ENCODE data around the gene FAM174B.

Gene FAM174B

DNA sequence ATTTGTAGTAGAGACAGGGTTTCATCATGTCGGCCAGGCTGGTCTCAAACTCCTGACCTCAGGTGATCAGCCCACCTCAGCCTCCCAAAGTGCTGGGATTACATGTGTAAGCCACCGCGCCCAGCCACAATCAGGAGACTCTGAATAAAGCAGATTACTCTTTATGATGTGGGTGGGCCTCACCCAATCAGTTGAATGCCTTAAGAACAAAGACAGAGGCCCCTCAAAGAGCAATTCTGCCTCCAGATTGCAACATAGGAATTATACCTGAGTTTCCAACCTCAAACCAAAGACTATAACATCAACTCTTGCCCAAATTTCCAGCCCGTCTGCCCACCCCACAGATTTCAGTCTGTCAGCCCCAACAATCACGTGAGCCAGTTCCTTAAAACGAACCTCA, 18.8 kb upstream of the FAM174B start:
- ChIA-PET POLR2A (no interaction called here), CTCF (no interaction called here)
- no peak overlapping the region for H3K4me3 ChIP-seq (ENCODE audit: low read depth, low read length)
- DNase-seq (ENCODE audit: low read depth, low spot score), result no peak
- TF ChIP-seq, protein P1, sequence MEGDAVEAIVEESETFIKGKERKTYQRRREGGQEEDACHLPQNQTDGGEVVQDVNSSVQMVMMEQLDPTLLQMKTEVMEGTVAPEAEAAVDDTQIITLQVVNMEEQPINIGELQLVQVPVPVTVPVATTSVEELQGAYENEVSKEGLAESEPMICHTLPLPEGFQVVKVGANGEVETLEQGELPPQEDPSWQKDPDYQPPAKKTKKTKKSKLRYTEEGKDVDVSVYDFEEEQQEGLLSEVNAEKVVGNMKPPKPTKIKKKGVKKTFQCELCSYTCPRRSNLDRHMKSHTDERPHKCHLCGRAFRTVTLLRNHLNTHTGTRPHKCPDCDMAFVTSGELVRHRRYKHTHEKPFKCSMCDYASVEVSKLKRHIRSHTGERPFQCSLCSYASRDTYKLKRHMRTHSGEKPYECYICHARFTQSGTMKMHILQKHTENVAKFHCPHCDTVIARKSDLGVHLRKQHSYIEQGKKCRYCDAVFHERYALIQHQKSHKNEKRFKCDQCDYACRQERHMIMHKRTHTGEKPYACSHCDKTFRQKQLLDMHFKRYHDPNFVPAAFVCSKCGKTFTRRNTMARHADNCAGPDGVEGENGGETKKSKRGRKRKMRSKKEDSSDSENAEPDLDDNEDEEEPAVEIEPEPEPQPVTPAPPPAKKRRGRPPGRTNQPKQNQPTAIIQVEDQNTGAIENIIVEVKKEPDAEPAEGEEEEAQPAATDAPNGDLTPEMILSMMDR (IDR thresholded peaks at IDR 0.05; ENCODE audit: insufficient read depth, low read length, missing control alignments), result no peak

DNA sequence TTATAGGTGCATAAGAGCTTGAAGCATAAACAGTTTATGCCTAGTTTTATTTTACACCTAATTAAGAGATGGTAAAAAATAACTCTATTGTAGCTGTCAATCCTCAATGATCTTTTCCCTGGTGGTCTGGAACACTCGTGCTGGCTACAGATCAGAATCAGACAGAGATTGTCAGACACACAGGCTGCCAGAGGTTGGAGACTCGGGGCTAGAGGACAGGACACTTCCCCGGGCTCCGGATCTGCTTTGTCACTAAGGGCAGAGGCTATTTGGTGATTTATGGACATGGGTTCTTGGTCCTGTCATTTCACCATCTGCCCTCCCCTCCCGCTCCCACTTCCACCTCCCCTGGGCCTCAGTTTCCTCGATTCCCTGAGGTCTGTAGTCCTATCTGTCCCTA, 16.5 kb upstream of the FAM174B start:
- POLR2A ChIA-PET, result no interaction called here
- TF ChIP-seq, protein P1 (IDR thresholded peaks at IDR 0.05; ENCODE audit: insufficient read depth, low read length, missing control alignments), result no peak
- no peak for DNase-seq (ENCODE audit: low read depth, low spot score)
- no peak overlapping the region for H3K4me3 ChIP-seq (ENCODE audit: low read depth, low read length)
- CTCF ChIA-PET, result no interaction called here

DNA sequence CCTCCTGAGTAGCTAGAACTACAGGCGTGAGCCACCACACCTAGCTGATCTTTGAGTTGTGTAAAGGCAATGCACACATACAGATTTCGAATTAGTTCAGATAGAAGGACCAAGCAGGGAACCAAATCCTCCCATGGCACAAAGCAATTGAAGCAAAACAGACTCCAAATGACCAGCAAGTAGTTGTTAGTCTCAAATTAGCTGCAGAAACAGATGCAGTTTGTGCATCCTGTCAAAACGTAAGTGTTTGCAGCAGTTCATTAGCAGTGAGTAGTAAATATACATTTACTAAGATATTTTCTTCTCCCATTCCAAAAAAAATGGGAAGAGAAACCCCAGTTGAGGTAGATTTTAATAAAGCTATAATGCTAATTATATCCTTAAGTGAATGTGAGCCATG, 15.8 kb upstream of the FAM174B start:
- DNase-seq (ENCODE audit: low read depth, low spot score), result no peak
- no peak overlapping the region for H3K4me3 ChIP-seq (ENCODE audit: low read depth, low read length)
- TF ChIP-seq, protein P1 (IDR thresholded peaks at IDR 0.05; ENCODE audit: insufficient read depth, low read length, missing control alignments), result no peak
- ChIA-PET CTCF (interaction anchor here (1.1 kb wide), 1 partner anchor 43 kb away, joined by 3 read pairs; no protein-coding TSS in a partner anchor), POLR2A (no interaction called here)

DNA sequence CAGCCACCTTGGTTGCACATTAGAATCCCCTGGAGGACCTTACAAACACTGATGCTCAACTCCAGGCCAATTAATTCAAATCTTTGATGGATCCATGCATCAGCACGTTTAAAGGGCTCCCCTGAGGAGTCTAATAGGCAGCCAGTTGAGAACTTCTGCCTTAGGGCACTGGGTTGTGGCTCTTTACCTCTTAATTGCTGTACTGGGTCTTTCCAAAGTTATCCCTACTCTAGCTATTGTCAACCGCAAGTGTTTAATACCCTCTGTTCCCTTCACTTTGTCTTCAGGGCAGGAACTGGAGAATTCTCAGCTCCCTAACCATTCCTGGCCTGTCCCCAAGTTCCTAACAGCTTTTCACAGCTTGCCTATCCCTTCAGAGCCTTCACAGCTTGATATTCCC, 15.0 kb upstream of the FAM174B start:
- CTCF ChIA-PET, result interaction anchor here (1.1 kb wide), 1 partner anchor 44 kb away, joined by 3 read pairs; no protein-coding TSS in a partner anchor
- POLR2A ChIA-PET, result no interaction called here
- TF ChIP-seq, protein P1 (IDR thresholded peaks at IDR 0.05; ENCODE audit: insufficient read depth, low read length, missing control alignments), result no peak
- H3K4me3 ChIP-seq (ENCODE audit: low read depth, low read length), result no peak overlapping the region
- no peak for DNase-seq (ENCODE audit: low read depth, low spot score)

DNA sequence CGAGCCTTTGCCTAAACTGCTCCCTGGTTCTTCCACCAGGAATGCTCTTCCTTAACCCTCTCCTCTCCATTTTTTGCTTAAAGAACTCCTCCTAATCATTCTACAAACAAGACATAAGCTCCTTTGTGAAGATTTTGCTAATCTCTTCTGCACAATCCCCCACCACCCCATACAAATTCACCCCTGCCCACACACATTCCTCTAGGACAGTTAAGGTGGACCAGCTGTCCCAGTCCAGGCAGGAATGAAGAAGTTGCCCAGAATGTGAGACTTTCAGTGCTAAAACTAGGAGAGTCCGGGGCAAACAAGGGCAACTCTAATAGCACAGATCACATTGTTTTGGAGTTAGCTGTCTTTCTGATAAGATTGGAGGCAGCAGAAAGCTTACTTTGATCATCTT, 13.9 kb upstream of the FAM174B start:
- POLR2A ChIA-PET, result no interaction called here
- DNase-seq (ENCODE audit: low read depth, low spot score), result no peak

DNA sequence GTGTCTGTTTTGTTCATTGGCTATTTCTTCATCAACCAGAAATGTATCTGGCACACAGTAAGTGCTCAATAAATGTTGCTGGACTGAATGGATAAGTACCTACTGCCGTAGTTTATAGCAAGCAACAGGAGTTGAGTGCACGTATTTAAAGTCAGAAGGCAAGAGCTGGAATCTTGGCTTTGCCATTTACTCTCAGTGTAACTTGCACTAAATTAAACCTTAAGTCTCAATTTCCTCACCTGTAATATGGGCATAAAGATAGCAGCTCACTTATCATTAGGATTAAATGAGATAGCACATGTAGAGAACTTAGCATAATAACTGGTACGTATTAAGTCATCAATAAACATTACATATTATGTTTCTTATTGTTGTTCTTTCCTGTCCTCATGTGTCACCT, 13.0 kb upstream of the FAM174B start:
- TF ChIP-seq, protein P1 (IDR thresholded peaks at IDR 0.05; ENCODE audit: insufficient read depth, low read length, missing control alignments), result no peak
- no peak for DNase-seq (ENCODE audit: low read depth, low spot score)
- ChIA-PET POLR2A (no interaction called here), CTCF (no interaction called here)
- no peak overlapping the region for H3K4me3 ChIP-seq (ENCODE audit: low read depth, low read length)

More for the DNA sequence above, 13.9 kb upstream of the FAM174B start:
- TF ChIP-seq, protein P1 (IDR thresholded peaks at IDR 0.05; ENCODE audit: insufficient read depth, low read length, missing control alignments), result no peak
- CTCF ChIA-PET, result no interaction called here
- H3K4me3 ChIP-seq (ENCODE audit: low read depth, low read length), result no peak overlapping the region

Measured in AG04449 (cell line).